RWPE1 (cell line): ENCODE results near the gene RIPOR3.

Experiments
- CTCF ChIA-PET: fragments of 350-600 bp; sonication (Branson Sonifier 250); formaldehyde crosslinking; extraction: SDS; loops from one replicate; lab custom pipeline; 2021; lab: Yijun Ruan, JAX
- POLR2A ChIA-PET: fragments of 400-600 bp; formaldehyde crosslinking; extraction: SDS; loops from one replicate; lab custom pipeline; 2020; ENCODE audit warnings: antibody characterized with exemption; ENCODE audit not compliant: low non-redundant PET; lab: Yijun Ruan, JAX
- DNase-seq: peaks from one replicate; pipeline ENCODE4 v3.0.0; 2012; ENCODE audit warnings: low spot score
- H3K27ac ChIP-seq: fragments of 450-650 bp; 2 replicates; pipeline ENCODE4 v1.5.1; 2017
- CTCF ChIP-seq: fragments of 450-650 bp; conservative IDR thresholded peaks from 2 replicates; pipeline ENCODE4 v1.5.1; 2017; ENCODE audit warnings: low read depth, mild to moderate bottlenecking

RIPOR3 gene

GRCh38 chr20:50689864-50690649 lies 1.3 kb downstream of the RIPOR3 start:
- TF ChIP-seq CTCF = no peak
- no peak for DNase-seq
- POLR2A ChIA-PET = no interaction called here
- CTCF ChIA-PET = interaction anchor here (0.6 to 0.9 kb wide), 2 partner anchors 16 to 197 kb away, joined by 3 to 4 read pairs; no protein-coding TSS in a partner anchor
- H3K27ac ChIP-seq = no peak overlapping the region

GRCh38 chr20:50688256-50688975 lies 2.9 kb downstream of the RIPOR3 start:
- no peak for TF ChIP-seq CTCF
- ChIA-PET POLR2A (no interaction called here), CTCF (interaction anchor here (0.6 to 1.5 kb wide), 2 partner anchors 25 to 260 kb away, joined by 4 to 6 read pairs; no protein-coding TSS in a partner anchor)
- H3K27ac ChIP-seq = no peak overlapping the region
- DNase-seq = no peak

- POLR2A ChIA-PET = no interaction called here
- H3K27ac ChIP-seq = no peak overlapping the region
- DNase-seq = no peak
- no peak for TF ChIP-seq CTCF
- CTCF ChIA-PET = interaction anchor here (0.6 to 1.0 kb wide), 3 partner anchors 9 to 566 kb away, joined by 4 to 7 read pairs (median 5); no protein-coding TSS in a partner anchor
Measured at GRCh38 chr20:50686821-50687220, 4.5 kb downstream of the RIPOR3 start.

DNA sequence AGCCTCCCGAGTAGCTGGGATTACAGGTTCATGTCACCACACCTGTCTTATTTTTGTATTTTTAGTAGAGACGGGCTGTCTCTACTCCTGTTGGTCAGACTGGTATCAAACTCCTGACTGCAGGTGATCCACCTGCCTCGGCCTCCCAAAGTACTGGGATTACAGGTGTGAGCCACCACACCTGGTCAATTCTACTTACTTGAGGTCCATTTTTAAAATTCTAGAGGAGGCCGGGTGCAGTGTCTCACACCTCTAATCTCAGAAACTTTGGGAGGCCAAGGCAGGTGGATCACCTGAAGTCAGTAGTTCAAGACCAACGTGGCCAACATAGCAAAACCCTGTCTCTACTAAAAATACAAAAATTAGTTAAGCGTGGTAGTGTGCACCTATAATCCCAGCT lies 7.8 kb downstream of the RIPOR3 start:
- POLR2A ChIA-PET = no interaction called here
- H3K27ac ChIP-seq = no peak overlapping the region
- no peak for TF ChIP-seq CTCF
- DNase-seq = no peak
- CTCF ChIA-PET = interaction anchor here (0.6 kb wide), 1 partner anchor 110 kb away, joined by 3 read pairs; no protein-coding TSS in a partner anchor

DNA sequence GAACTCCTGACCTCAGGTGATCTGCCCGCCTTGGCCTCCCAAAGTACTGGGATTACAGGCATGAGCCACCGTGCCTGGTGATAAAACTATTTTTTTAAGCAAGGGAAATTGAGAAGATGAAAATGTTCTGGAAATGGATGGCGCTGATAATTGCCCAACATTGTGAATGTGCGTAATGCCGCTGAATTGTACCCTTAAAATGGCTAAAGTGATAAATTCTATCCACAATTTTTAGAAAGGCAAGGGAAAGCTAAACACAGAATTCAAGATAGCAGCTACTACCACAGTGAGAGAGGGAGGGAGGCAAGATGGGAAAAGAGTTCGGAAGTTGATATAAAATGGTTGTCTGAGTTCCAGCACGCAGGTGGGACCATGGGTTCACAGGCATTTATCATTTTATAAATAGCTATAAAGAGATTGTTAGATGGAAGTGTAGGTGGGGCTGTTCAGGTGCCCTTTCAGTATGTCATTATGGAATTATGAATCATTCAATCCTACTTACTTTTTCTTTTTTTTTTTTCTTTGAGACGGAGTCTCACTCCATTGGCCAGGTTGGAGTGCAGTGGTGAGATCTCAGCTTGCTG lies 8.3 kb downstream of the RIPOR3 start:
- ChIA-PET POLR2A (no interaction called here), CTCF (interaction anchor here (0.6 to 0.7 kb wide), 2 partner anchors 110 to 1986 kb away, joined by 3 to 5 read pairs; no protein-coding TSS in a partner anchor)

More for the DNA sequence above, 8.3 kb downstream of the RIPOR3 start:
- H3K27ac ChIP-seq = no peak overlapping the region
- no peak for DNase-seq
- no peak for TF ChIP-seq CTCF
